ENCODE measurements around the gene ESRRG.
A peak's percentile ranks its signal among the peaks of the same experiment; 100 is the strongest.

Gene ESRRG

DNA sequence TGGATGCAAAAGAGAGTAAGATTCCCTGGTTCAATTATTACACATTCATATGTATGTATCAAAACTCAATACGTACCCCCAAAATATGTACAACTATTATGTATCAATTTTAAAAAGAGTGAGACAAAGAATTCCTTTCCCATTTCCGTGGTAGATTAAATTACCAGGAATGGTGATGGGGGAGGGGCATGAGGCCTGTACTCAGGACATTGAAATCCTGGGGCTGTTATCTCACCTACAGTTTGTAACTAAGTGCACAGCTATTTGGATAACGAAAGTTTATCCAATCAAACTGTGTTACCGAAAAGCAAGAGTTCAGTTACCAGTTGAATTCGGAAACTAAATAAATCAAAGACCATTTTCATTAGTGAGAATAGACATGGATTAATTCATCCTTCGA lies 8.3 kb upstream of the ESRRG start:
- no peak overlapping the region for H3K4me3 ChIP-seq (ENCODE audit: low read length)
- no peak for DNase-seq (ENCODE audit: low read depth)
- TF ChIP-seq, protein P1, sequence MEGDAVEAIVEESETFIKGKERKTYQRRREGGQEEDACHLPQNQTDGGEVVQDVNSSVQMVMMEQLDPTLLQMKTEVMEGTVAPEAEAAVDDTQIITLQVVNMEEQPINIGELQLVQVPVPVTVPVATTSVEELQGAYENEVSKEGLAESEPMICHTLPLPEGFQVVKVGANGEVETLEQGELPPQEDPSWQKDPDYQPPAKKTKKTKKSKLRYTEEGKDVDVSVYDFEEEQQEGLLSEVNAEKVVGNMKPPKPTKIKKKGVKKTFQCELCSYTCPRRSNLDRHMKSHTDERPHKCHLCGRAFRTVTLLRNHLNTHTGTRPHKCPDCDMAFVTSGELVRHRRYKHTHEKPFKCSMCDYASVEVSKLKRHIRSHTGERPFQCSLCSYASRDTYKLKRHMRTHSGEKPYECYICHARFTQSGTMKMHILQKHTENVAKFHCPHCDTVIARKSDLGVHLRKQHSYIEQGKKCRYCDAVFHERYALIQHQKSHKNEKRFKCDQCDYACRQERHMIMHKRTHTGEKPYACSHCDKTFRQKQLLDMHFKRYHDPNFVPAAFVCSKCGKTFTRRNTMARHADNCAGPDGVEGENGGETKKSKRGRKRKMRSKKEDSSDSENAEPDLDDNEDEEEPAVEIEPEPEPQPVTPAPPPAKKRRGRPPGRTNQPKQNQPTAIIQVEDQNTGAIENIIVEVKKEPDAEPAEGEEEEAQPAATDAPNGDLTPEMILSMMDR (IDR thresholded peaks at IDR 0.05; ENCODE audit: insufficient read depth, low read depth, low read length, missing control alignments) = no peak

DNA sequence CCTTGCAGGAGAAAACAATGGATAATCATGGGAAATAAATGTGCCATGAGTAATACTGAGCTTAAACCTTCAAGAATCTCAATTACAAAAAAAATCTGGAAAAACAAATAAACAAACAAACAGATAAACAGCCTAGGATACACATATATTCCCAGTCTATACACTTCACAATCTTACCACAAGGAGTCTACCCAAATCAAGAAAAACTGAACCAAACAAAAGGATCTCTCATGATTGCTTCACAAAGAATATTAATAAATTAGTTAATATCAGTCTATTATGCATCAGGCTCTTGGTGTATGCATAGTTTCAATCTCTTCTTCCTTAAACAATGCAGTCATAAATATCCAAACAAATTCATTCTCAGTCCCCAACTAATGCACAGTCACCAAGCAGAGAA lies 3.2 kb upstream of the ESRRG start:
- no peak overlapping the region for H3K4me3 ChIP-seq (ENCODE audit: low read length)
- TF ChIP-seq, protein P1 (IDR thresholded peaks at IDR 0.05; ENCODE audit: insufficient read depth, low read depth, low read length, missing control alignments) = no peak
- DNase-seq (ENCODE audit: low read depth) = no peak

DNA sequence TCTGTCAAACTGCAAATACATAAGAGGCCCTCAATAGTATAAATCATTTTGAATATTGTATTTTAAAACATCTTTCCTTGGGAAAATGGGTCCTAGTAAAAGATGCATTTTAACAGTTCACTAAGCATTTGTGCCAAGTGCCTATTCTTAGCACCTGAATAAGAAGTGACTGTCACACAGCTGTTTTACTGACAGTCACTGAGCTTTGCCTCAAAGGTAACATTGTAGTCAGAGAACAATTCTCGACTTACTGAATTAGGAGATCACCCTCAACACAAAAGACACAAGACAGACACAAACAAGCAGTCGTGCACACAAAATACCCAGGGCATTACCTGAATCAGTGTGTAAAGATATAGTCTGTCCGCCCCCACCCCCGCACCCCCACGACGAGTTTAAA lies 408 bp downstream of the ESRRG start:
- TF ChIP-seq, protein P1 (IDR thresholded peaks at IDR 0.05; ENCODE audit: insufficient read depth, low read depth, low read length, missing control alignments) = no peak
- no peak for DNase-seq (ENCODE audit: low read depth)
- peak overlapping the region; percentile 27 for H3K4me3 ChIP-seq (ENCODE audit: low read length)

DNA sequence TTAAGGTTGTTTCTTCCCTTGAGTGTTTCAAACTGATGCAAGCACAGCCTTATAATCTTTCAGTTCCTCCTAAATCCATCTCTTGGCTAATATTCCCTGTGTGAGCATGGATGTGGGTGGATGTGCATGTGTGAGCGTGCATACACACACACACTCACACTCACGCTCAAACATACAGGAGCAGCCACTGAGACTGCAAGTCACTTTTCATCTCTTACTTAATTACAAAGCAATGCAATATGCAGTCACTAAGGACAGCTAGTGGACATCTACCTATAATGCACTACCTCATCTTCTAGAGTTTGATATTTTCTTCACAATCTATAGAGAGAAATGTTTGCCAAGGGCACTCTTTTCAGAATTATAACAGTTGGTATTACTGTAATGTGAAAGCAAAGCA lies 1.4 kb downstream of the ESRRG start:
- no peak overlapping the region for H3K4me3 ChIP-seq (ENCODE audit: low read length)
- TF ChIP-seq, protein P1 (IDR thresholded peaks at IDR 0.05; ENCODE audit: insufficient read depth, low read depth, low read length, missing control alignments) = no peak
- DNase-seq (ENCODE audit: low read depth) = no peak

DNA sequence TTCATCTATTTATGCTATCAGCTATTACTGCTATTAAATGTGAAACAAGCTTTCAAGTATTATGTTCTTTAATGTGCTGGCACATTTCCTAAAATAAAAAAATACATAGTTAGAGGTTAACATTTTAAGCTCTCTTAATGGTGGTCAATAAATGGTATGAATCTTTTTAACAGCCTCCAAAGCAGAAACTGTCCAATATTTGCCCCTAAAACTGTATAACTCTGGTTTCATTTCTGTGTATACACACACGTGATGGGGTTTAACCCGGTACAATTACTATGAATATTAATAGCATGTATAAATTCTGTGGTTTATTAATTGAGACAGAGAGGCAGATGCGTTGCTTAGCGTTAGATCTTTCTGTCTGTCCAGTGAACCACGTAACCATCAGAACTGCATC lies 2.2 kb downstream of the ESRRG start:
- no peak for DNase-seq (ENCODE audit: low read depth)
- TF ChIP-seq, protein P1 (IDR thresholded peaks at IDR 0.05; ENCODE audit: insufficient read depth, low read depth, low read length, missing control alignments) = no peak
- H3K4me3 ChIP-seq (ENCODE audit: low read length) = no peak overlapping the region

DNA sequence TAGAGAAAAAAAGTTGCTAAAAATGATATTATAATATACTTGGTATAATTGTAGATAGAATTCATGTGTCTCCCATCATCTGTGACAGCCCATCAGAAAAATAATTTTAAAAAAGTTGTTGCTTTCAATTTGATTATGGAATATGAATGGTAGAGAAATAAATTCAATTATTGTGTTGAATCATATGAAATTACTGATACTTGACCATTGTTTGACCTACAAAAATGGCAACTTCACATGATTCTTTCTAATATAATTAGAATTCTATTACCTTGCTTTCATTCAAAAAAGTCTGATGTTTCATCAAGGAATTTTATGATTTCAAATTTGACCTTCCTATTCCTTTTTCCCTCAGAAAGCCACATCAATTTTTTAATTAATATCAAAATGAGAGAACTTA lies 11.5 kb downstream of the ESRRG start:
- TF ChIP-seq, protein P1 (IDR thresholded peaks at IDR 0.05; ENCODE audit: insufficient read depth, low read depth, low read length, missing control alignments) = no peak
- no peak for DNase-seq (ENCODE audit: low read depth)
- no peak overlapping the region for H3K4me3 ChIP-seq (ENCODE audit: low read length)

DNA sequence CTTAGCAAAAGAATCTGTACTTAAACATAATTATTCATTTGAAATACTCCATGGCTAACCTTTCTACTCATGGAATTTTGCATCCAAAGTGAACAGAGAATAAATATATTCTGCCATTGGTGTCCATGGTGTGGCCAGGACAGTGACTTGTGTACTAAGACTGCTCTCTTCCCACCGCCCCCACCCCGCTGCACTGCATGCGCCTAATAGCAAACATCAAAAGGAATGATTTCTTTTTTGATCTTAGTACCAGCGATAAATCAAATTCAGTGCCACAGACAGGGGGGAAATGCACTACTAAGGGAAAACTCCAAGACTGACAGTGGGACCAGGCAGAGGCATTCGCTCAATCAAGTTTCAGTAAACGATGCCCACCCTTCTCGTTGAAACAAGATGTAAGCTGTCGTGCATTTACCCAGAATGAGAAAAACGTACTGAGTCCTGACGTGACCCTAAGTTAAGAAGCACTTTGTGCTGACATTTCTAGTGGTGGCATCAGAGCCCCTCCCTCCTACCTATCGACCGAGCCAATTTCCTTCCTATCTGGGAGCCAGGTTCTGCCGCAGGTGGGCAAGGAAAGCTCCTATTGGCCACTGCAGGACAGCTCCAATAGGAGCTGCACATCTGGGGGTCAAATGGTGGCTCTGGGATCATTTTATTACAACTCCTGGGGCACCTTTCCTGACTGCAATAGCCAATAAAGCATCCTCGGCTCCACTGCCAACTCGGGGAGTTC lies 12.5 kb downstream of the ESRRG start:
- no peak for DNase-seq (ENCODE audit: low read depth)
- H3K4me3 ChIP-seq (ENCODE audit: low read length) = no peak overlapping the region
- TF ChIP-seq, protein P1 (IDR thresholded peaks at IDR 0.05; ENCODE audit: insufficient read depth, low read depth, low read length, missing control alignments) = no peak

Data from epithelial cell of esophagus (primary cell).